Glomerular visceral epithelial cell (primary cell): ENCODE data around the gene SMYD3.
"Not testable (repeated sequence)": the region's sequence is repeated elsewhere in the genome, so short reads cannot be mapped to it uniquely, and the experiment has no call there.

Experiments
- DNase-seq: peaks from one replicate; pipeline ENCODE4 v3.0.0-alpha.2; 2016; ENCODE audit errors: extremely low spot score

The SMYD3 gene

DNA sequence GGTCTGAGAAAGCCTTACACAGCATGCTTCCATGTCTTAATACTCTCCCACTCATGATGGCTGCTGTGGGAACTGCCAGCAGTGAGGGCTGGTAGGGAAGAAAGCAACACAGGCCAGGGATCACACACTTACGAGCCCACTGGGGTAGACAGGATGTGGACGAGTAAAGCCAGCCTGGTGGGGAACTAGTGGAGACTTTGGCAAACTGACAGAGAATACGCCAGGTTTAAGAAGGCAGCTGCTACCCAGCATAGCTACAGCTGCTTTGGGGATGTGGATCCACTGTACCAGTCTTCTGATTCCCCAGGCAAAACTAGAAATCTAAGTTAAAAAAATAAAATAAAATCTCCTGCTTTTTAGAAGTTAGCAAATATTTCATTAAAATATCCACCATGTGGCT, 664.0 kb downstream of the SMYD3 start:
- no peak for DNase-seq

GRCh38 chr1:245842106-245842505, 665.0 kb downstream of the SMYD3 start:
- no peak for DNase-seq

DNA sequence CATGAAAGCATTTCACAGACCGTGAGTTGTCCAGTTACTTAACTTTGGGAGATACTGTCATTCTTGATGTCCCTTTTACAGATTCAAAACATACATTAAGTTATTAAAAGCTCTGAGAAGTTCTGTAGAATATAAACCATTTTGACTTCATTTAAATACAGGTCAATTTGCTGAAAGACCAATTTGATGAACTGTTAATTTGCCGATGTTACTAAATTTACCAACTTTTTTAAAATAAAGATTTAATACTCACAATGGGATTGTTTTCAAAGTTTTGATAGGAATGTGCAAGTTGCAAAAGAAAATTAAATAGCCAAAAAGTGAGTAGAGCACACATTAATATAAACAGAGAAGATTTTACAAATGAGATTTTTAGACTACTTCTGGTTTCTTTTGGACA, 666.1 kb downstream of the SMYD3 start:
- no peak for DNase-seq

DNA sequence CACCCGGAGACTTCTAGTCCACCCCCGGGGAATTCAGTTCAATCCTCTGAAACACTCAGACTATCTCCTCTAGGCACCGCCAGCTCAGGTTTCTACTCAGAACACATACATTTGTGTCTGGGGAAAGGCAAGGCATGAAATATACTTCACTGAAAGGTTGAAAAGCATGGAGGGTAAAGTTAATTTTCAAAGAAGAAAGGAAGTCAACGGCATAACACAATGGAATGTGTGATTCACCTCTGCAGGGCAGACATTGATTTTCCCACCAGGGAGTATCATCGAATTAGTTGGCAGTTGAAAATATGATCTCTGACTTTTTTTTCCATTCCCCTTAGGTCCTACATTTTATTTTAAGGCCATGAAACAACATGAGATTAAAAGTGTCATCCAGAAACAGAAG, 669.4 kb downstream of the SMYD3 start:
- DNase-seq, result peak; percentile 33

DNA sequence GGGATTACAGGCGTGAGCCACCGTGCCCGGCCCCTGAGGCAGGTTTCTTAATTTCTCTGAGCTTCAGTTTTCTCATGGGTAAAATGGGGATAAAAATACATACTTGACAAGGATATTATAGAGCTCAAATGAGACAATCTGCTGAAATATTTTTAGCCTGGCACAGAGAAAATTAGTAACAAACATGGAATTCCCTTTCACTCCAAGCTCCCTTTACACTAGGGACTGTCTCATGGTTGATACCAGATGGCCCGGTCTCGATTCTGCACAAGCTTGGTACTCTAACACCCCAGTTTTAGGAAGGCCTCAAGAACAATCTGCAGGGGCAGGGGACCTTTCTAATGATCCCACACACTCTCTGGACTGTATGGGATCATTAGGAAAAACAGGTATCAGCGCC, 671.7 kb downstream of the SMYD3 start:
- DNase-seq, result no peak

DNA sequence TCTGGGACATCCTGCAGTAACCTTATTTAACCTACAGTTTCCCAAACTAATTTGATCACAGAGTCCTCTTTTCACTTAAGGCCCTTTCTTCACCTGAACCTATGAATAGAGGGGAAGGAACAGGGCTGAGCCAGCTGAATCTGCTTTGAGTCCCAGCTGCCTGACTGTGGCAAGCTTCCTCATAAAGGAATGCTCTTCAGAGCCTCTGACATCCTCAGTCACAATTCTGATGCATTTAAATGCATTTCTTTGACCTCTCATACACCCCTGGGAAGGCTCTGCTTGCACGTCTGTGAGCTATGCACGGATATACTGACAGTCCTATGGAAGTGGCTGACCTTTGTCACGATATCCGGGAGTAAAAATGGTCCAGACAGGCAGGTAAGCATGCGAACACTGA, 673.1 kb downstream of the SMYD3 start:
- DNase-seq, result no peak

GRCh38 chr1:245832771-245833527, 674.1 kb downstream of the SMYD3 start:
- no peak for DNase-seq

DNA sequence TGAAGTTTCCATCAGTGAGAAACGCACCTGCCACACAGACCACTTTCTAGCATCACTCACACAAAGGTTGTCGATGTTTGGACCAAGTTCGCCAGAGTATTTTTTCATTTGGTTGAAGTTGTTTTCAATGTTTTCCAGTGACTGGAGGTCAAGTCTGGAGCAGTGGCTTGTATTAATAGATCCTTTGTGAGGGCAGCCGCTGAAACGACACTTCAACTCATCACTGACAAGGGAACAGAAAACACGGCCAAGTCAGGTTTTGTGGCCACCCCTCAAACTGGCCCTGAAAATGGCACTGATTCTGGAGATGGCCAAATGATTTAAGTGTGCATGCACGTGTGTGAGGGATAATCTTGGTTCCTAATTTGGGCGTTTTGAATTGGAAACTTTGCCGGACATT, 675.6 kb downstream of the SMYD3 start:
- no peak for DNase-seq

DNA sequence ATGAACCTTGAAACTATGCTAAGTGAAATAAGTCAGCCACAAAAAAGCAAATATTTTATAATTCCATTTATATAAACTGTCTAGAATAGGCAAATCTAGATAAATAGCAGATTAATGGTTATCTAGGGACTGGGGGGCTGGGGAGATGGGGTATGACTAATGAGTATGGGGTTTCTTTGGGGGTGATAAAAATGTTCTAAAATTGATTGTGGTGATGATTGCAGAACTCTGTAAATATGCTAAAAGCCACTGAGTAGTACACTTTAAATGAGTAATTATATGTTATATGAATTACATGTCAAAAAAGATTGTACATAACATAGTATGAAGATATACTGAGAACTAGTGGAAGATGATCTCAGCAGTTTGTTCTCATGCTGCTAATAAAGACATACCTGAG, 677.3 kb downstream of the SMYD3 start:
- no peak for DNase-seq

GRCh38 chr1:245829194-245829593, 677.9 kb downstream of the SMYD3 start:
- no peak for DNase-seq

GRCh38 chr1:245827301-245827700, 679.8 kb downstream of the SMYD3 start:
- no peak for DNase-seq

DNA sequence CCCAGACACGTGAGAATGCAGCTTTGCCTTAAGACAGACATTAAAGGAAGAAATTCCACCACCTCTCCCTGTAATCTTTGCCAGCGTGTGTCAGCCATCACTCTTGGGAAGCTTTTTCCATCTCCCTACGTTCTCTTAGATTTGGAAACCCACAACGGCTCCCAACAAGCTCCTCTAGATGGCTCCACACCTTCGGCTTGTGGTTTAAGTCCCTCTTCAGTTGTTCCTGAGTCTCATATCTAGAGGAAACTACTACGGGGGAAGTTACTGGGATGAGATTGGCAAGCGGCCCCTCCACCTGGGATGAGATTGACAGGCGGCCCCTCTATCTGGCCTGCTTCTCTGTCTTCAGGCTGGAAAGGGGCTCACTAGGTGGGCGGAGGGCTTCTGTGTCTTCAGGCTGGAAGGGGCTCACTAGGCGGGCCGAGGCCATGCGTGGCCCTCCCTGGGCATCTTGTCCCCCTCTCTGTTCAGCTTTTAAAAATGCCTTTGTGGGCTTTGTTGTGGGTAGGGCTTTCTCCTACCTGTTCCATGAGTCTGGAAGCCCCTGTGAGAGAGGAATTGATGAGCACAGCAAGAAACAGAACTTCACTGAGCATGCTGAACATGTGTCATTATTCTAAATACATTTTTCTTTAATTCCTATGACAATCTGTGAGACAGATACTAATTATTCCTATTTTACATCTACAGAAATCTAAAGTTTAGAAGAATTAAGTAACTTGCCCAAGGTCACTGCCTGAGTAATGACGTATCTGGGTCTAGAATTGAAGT, 681.8 kb downstream of the SMYD3 start:
- no peak for DNase-seq

DNA sequence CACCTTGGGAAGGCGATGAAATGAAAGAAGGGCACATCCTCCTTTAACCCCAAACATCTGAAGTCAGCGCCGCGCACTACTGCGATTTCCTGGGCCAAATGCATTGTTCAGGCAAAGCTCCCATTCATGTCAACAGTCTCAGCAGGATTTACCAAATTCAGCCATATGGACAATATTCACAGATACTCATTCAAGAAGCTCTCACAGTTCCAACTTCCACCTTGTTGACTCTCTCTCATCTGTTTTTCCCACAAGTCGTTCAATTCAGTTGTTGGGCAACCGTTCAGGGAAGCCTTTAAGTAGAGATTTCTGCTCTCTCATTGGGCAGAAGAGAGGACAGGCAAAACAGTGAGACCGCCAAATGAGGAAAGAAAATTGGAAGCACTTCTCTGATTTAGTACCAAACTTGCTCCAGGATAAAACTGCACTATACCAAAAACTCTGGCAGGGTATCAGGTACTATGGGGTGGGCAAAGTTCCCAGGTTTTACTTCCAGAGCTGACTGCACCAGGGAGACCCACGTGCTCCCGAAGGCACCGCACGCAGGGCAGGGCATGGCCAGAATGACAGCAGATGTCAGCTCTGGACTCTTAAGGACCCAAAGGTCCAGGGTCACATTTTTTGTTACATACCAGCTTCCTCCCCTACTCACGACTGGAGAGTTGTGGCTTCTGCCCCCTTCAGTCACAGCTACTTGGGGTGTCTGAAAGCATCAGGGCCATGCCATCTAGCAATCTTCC, 683.5 kb downstream of the SMYD3 start:
- no peak for DNase-seq

GRCh38 chr1:245822996-245823395, 684.1 kb downstream of the SMYD3 start:
- peak; percentile 79 for DNase-seq

DNA sequence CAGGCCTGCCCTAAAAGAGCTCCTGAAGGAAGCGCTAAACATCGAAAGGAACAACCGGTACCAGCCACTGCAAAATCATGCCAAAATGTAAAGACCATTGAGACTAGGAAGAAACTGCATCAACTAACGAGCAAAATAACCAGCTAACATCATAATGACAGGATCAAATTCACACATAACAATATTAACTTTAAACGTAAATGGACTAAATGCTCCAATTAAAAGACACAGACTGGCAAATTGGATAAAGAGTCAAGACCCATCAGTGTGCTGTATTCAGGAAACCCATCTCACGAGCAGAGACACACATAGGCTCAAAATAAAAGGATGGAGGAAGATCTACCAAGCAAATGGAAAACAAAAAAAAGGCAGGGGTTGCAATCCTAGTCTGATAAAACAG, 688.7 kb downstream of the SMYD3 start:
- DNase-seq, result not testable (repeated sequence)

DNA sequence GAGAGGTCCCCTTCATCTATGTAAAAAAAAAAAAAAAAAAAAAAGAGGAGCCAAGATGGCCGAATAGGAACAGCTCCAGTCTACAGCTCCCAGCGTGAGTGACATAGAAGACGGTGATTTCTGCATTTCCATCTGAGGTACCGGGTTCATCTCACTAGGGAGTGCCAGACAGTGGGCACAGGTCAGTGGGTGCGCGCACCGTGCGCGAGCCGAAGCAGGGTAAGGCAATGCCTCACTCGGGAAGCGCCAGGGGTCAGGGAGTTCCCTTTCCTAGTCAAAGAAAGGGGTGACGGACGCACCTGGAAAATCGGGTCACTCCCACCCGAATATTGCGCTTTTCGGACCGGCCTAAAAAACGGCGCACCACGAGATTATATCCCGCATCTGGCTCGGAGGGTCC, 690.6 kb downstream of the SMYD3 start:
- DNase-seq, result not testable (repeated sequence)

DNA sequence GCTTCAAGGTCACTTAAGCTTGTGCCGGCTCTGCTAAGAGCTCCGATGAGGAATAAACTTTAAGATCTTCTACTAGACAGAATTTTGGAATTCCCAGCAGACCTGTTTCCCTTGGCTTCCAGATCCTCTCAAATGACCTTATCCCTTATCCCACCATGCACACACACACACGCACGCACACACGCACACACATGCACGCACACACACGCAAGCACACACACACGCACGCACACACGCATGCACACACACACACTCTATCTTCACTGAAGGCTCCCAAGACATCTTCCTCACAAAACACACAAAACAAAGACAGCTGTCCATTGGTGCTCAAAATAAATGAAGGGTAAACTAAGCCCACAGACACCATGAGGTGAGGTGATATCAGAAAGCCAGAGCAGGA, 692.4 kb downstream of the SMYD3 start:
- no peak for DNase-seq

GRCh38 chr1:245812278-245812677, 694.8 kb downstream of the SMYD3 start:
- no peak for DNase-seq

DNA sequence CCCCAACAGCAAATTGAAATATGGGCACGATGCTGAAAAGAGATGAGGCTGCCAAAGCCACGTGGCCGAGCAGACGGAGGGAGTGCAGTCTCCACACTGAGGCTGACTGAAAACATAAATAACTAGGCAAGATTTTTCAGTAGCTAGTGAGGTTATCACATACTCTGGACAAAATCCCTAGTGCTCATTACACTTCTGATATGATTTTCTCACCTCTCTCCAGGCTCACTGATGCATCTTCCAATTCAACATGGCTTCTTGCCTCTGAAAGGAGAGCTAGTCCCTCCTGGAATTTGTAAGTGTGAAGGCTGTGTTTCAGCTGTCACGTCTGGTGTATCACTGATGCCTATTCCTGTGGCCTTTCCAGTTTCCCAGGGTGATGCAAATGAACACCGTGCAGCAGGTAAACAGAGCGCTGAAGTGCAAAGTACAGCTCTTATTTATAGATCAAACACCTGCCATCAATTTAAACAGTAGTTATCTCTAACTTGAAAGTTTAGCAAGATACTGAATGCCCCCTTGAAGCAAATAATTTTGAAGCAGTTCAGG, 696.2 kb downstream of the SMYD3 start:
- no peak for DNase-seq

GRCh38 chr1:245810181-245810769, 696.8 kb downstream of the SMYD3 start:
- DNase-seq, result no peak

DNA sequence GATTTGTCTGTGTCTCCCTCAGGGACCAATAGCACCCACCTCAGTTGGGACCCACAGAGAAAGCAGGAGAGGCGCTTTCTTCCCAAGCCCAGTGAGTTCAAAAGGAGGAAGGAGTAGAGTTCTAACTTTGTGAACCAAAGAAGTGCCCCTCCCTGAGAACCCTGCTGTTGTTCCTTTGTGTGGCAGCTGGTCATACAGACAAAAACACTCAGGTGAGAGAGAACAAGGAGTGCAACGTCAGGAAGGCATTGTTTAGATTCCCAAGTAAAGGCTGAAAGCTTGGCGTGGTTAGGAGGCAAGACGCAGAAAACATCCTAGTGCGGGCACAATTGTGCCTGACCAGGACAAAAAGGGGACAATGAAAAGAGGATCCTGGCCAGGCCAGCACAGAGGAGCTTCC, 697.7 kb downstream of the SMYD3 start:
- DNase-seq, result no peak
